Activated CD8-positive, alpha-beta memory T cell treated with anti-CD3 and anti-CD28 coated beads for 36 hours (primary cell): ENCODE data around the gene GIT1. TPM values are rescaled to one million over a fixed set of nuclear protein-coding genes. Genes with fewer than 3 reads are reported as not detected.

Experiments used
- CTCF ChIA-PET: fragments of 350-600 bp; sonication (Branson Sonifier 250); formaldehyde crosslinking; loops from one replicate; lab custom pipeline; 2021; ENCODE audit warnings: antibody characterized with exemption; lab: Charles Lee
- POLR2A ChIA-PET: fragments of 350-600 bp; sonication (Branson Sonifier 250); formaldehyde crosslinking; loops from one replicate; lab custom pipeline; 2021; ENCODE audit warnings: antibody characterized with exemption; lab: Charles Lee
- total RNA-seq, 2 experiments: library from RNA; stranded (reverse); gene quantifications; one replicate each; pipeline ENCODE4 v1.2.3, GENCODE V29; 2021

GIT1 gene
- total RNA-seq, result 10 to 100 TPM; 76.1 to 85.2 TPM

GRCh38 chr17:29589524-29590410, at the start of gene GIT1:
GIT1 (minus strand) TSS chr17:29589648; CDS start chr17:29589378, 270 bp downstream.
- ChIA-PET CTCF (interaction anchor here (1.4 to 6.4 kb wide), 4 partner anchors 9 to 27 kb away, joined by 3 to 39 read pairs (median 22); no protein-coding TSS in a partner anchor), POLR2A (interaction anchor here (1.4 to 2.0 kb wide), 3 partner anchors 9 to 24 kb away, joined by 3 to 9 read pairs (median 4); partner anchors contain the start of genes ABHD15 and TP53I13)

GRCh38 chr17:29633886-29634285, 44.4 kb upstream of the GIT1 start:
- CTCF ChIA-PET, result interaction anchor here (0.5 to 1.7 kb wide), 2 partner anchors 145 to 274 kb away, joined by 5 read pairs; no protein-coding TSS in a partner anchor
- POLR2A ChIA-PET, result no interaction called here

- POLR2A ChIA-PET, result no interaction called here
- CTCF ChIA-PET, result interaction anchor here (1.1 kb wide), 1 partner anchor 12 kb away, joined by 3 read pairs; no protein-coding TSS in a partner anchor
Measured at GRCh38 chr17:29630630-29631193, 41.3 kb upstream of the GIT1 start.

- POLR2A ChIA-PET, result no interaction called here
- CTCF ChIA-PET, result no interaction called here
Measured at GRCh38 chr17:29629839-29630238, 40.4 kb upstream of the GIT1 start.

GRCh38 chr17:29628644-29629043, 39.2 kb upstream of the GIT1 start:
- ChIA-PET CTCF (interaction anchor here (0.8 to 3.5 kb wide), 3 partner anchors 12 to 15 kb away, joined by 3 to 17 read pairs (median 4); no protein-coding TSS in a partner anchor), POLR2A (no interaction called here)

- CTCF ChIA-PET, result interaction anchor here (1.6 to 3.5 kb wide), 2 partner anchors 11 to 13 kb away, joined by 4 to 17 read pairs; no protein-coding TSS in a partner anchor
- POLR2A ChIA-PET, result no interaction called here
Measured at GRCh38 chr17:29627951-29628350, 38.5 kb upstream of the GIT1 start.

GRCh38 chr17:29625037-29625750, 35.7 kb upstream of the GIT1 start:
- ChIA-PET POLR2A (interaction anchor here (1.1 kb wide), 1 partner anchor 8 kb away, joined by 5 read pairs; no protein-coding TSS in a partner anchor), CTCF (interaction anchor here (1.0 to 3.5 kb wide), 3 partner anchors 8 to 14 kb away, joined by 3 to 17 read pairs (median 9); no protein-coding TSS in a partner anchor)

- POLR2A ChIA-PET, result no interaction called here
- CTCF ChIA-PET, result interaction anchor here (0.8 to 1.9 kb wide), 2 partner anchors 14 to 155 kb away, joined by 4 to 9 read pairs; no protein-coding TSS in a partner anchor
Measured at GRCh38 chr17:29624586-29624985, 35.1 kb upstream of the GIT1 start.

GRCh38 chr17:29623283-29623647, 33.8 kb upstream of the GIT1 start:
- CTCF ChIA-PET, result interaction anchor here (0.6 to 1.1 kb wide), 2 partner anchors 16 to 959 kb away, joined by 4 read pairs; no protein-coding TSS in a partner anchor
- POLR2A ChIA-PET, result no interaction called here

- ChIA-PET POLR2A (no interaction called here), CTCF (interaction anchor here (0.6 to 1.1 kb wide), 2 partner anchors 17 to 960 kb away, joined by 4 read pairs; no protein-coding TSS in a partner anchor)
Measured at GRCh38 chr17:29622337-29623282, 33.2 kb upstream of the GIT1 start, which contains the start of gene CORO6. CORO6 (minus strand) TSS chr17:29622912; CDS start chr17:29621421, 1,491 bp downstream.

GRCh38 chr17:29621751-29622194, 32.3 kb upstream of the GIT1 start:
- CTCF ChIA-PET, result interaction anchor here (0.5 kb wide), 1 partner anchor 21 kb away, joined by 3 read pairs; no protein-coding TSS in a partner anchor
- POLR2A ChIA-PET, result interaction anchor here (0.7 kb wide), 1 partner anchor 100 kb away, joined by 5 read pairs; no protein-coding TSS in a partner anchor

- POLR2A ChIA-PET, result interaction anchor here (0.7 kb wide), 1 partner anchor 101 kb away, joined by 5 read pairs; no protein-coding TSS in a partner anchor
Measured at GRCh38 chr17:29620779-29621500, 31.5 kb upstream of the GIT1 start.

GRCh38 chr17:29620271-29620670, 30.8 kb upstream of the GIT1 start:
- POLR2A ChIA-PET, result no interaction called here
- CTCF ChIA-PET, result no interaction called here

More at GRCh38 chr17:29620779-29621500, 31.5 kb upstream of the GIT1 start:
- CTCF ChIA-PET, result no interaction called here

GRCh38 chr17:29619251-29619650, 29.8 kb upstream of the GIT1 start:
- CTCF ChIA-PET, result interaction anchor here (0.5 to 4.3 kb wide), 3 partner anchors 20 to 257 kb away, joined by 4 to 33 read pairs (median 22); no protein-coding TSS in a partner anchor
- POLR2A ChIA-PET, result no interaction called here

GRCh38 chr17:29618272-29619065, 29.0 kb upstream of the GIT1 start:
- ChIA-PET POLR2A (interaction anchor here (0.6 to 2.1 kb wide), 5 partner anchors 26 to 312 kb away, joined by 4 to 17 read pairs (median 5); partner anchors contain the start of genes ANKRD13B, SSH2 and TP53I13), CTCF (interaction anchor here (0.8 to 6.1 kb wide), 21 partner anchors 10 to 313 kb away, joined by 3 to 97 read pairs (median 7); partner anchors contain the start of genes ABHD15, ANKRD13B, SSH2 and TP53I13)
